Measurements from ENCODE around the gene MAP4K5. TPM values are rescaled to one million over a fixed set of nuclear protein-coding genes. Genes with fewer than 3 reads are reported as not detected.

Gene MAP4K5
- total and polyA plus RNA-seq, 4 donors = 7.7 to 47.1 (median 19.3) TPM

DNA sequence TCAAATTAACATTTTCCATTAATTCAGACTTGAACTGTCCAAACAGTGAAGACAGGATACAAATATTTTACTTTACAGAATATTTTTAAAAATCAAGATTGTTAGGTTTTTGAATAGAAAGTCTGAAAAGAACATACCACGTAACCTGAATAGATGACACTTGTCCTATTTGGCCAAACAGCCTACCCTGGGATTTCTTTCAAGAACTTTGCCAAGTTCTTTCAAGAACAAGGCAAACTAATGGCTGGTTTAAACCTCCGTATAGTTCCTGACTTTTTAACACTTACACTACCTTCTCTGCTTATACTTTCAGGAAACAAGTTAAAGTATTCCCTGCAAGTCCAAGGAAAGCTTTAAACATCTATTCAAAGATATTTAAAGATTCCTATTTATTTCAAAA is 35.0 kb downstream of the MAP4K5 start:
- 80% methylated on average over 2 of the region's 2 CpGs for WGBS

DNA sequence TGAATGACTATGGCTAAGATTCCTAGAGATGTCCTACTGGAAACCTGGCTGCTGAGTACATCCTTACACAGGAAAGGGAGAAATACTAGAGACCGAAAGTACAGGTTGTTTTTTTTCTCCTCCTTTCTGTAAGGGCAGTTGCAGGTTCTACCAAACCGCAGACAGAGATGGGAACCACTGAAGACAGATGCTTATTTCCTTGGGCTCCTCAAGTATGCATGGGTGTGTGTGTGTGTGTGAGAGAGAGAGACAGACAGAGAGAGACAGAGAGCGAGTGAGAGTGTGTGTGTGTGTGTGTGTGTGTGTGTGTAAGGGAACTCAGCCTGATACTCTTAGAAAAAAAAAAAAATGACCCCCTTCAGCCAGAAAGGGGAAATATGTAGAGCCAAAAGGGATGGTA is 42.5 kb downstream of the MAP4K5 start:
- no peak overlapping the region for H3K9ac ChIP-seq (ENCODE audit: low read depth in 1 of 2, low read length in 2 of 2)
- no peaks in the 10 kb centered on the region for H3K36me3 ChIP-seq (ENCODE audit: control insufficient read depth in 4 of 4, insufficient read depth in 3 of 4, low read depth in 1 of 4, low read length in 3 of 4)

More for the DNA sequence above, 35.0 kb downstream of the MAP4K5 start:
- Histone ChIP-seq H3K4me1 (ENCODE audit: control insufficient read depth in 4 of 4, insufficient read depth in 4 of 4, low read length in 3 of 4) (no peaks in the 10 kb centered on the region), H3K4me3 (ENCODE audit: low read depth in 1 of 3, low read length in 3 of 3) (no peak overlapping the region), H3K36me3 (ENCODE audit: control insufficient read depth in 4 of 4, insufficient read depth in 3 of 4, low read depth in 1 of 4, low read length in 3 of 4) (no peaks in the 10 kb centered on the region), H3K27ac (ENCODE audit: low read depth in 1 of 2, low read length in 2 of 2) (no peak overlapping the region), H3K9me3 (ENCODE audit: control insufficient read depth in 4 of 4, low read length in 3 of 4) (no peaks in the 10 kb centered on the region), H3K9ac (ENCODE audit: low read depth in 1 of 2, low read length in 2 of 2) (no peak overlapping the region), H3K27me3 (ENCODE audit: control insufficient read depth in 4 of 4, insufficient read depth in 4 of 4, low read length in 3 of 4) (no peaks in the 10 kb centered on the region)
- TF ChIP-seq JUND (IDR thresholded peaks at IDR 0.05) = no peak
- TF ChIP-seq, protein P1, sequence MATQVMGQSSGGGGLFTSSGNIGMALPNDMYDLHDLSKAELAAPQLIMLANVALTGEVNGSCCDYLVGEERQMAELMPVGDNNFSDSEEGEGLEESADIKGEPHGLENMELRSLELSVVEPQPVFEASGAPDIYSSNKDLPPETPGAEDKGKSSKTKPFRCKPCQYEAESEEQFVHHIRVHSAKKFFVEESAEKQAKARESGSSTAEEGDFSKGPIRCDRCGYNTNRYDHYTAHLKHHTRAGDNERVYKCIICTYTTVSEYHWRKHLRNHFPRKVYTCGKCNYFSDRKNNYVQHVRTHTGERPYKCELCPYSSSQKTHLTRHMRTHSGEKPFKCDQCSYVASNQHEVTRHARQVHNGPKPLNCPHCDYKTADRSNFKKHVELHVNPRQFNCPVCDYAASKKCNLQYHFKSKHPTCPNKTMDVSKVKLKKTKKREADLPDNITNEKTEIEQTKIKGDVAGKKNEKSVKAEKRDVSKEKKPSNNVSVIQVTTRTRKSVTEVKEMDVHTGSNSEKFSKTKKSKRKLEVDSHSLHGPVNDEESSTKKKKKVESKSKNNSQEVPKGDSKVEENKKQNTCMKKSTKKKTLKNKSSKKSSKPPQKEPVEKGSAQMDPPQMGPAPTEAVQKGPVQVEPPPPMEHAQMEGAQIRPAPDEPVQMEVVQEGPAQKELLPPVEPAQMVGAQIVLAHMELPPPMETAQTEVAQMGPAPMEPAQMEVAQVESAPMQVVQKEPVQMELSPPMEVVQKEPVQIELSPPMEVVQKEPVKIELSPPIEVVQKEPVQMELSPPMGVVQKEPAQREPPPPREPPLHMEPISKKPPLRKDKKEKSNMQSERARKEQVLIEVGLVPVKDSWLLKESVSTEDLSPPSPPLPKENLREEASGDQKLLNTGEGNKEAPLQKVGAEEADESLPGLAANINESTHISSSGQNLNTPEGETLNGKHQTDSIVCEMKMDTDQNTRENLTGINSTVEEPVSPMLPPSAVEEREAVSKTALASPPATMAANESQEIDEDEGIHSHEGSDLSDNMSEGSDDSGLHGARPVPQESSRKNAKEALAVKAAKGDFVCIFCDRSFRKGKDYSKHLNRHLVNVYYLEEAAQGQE (IDR thresholded peaks at IDR 0.05) = no peak
- TF ChIP-seq, protein P2, sequence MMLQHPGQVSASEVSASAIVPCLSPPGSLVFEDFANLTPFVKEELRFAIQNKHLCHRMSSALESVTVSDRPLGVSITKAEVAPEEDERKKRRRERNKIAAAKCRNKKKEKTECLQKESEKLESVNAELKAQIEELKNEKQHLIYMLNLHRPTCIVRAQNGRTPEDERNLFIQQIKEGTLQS (IDR thresholded peaks at IDR 0.05) = no peak
- TF ChIP-seq, protein P3, sequence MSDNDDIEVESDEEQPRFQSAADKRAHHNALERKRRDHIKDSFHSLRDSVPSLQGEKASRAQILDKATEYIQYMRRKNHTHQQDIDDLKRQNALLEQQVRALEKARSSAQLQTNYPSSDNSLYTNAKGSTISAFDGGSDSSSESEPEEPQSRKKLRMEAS (IDR thresholded peaks at IDR 0.05) = no peak
- no peak for TF ChIP-seq YY1 (IDR thresholded peaks at IDR 0.05)
- TF ChIP-seq NR2F2 (IDR thresholded peaks at IDR 0.05) = no peak
- no peak for TF ChIP-seq FOXA1 (IDR thresholded peaks at IDR 0.05)
- no peak for TF ChIP-seq TAF1 (conservative IDR thresholded peaks at IDR 0.05)
- no peak for TF ChIP-seq HNF4G (IDR thresholded peaks at IDR 0.05)
- no peak for DNase-seq (ENCODE audit: low spot score)

DNA sequence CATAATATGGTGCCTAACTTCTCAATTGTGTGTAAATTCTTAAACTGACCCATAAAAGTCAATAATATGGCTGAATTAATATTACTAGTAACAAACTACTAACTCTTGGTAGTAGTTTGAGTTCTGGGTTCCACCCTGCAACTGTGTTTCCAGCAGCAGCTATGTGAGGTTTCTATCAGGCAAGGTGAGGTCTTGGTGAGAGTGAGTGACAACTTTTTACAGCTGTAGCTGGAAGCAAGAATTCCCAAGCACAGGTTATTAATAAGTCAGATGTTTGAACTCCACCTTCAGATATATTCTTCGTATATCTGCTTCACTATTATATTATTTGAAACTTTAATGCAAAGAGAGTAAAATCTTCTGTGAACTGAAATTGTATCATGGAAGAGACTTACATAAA is 43.8 kb downstream of the MAP4K5 start:
- Histone ChIP-seq H3K4me1 (ENCODE audit: control insufficient read depth in 4 of 4, insufficient read depth in 4 of 4, low read length in 3 of 4) (no peaks in the 10 kb centered on the region), H3K36me3 (ENCODE audit: control insufficient read depth in 4 of 4, insufficient read depth in 3 of 4, low read depth in 1 of 4, low read length in 3 of 4) (no peaks in the 10 kb centered on the region), H3K4me3 (ENCODE audit: low read depth in 1 of 3, low read length in 3 of 3) (no peak overlapping the region), H3K9me3 (ENCODE audit: control insufficient read depth in 4 of 4, low read length in 3 of 4) (no peaks in the 10 kb centered on the region), H3K27ac (ENCODE audit: low read depth in 1 of 2, low read length in 2 of 2) (no peak overlapping the region), H3K27me3 (ENCODE audit: control insufficient read depth in 4 of 4, insufficient read depth in 4 of 4, low read length in 3 of 4) (no peaks in the 10 kb centered on the region), H3K9ac (ENCODE audit: low read depth in 1 of 2, low read length in 2 of 2) (no peak overlapping the region)
- DNase-seq (ENCODE audit: low spot score) = no peak
- 98% methylated on average over 1 of the region's 1 CpG for WGBS
- TF ChIP-seq FOXA1 (IDR thresholded peaks at IDR 0.05) (no peak), JUND (IDR thresholded peaks at IDR 0.05) (no peak), SP1 (IDR thresholded peaks at IDR 0.05) (no peak), EGR1 (IDR thresholded peaks at IDR 0.05; ENCODE audit: low read depth in 2 of 2) (no peak), YY1 (IDR thresholded peaks at IDR 0.05) (no peak), FOXA2 (IDR thresholded peaks at IDR 0.05) (no peak), NR2F2 (IDR thresholded peaks at IDR 0.05) (no peak), HNF4G (IDR thresholded peaks at IDR 0.05) (no peak), TAF1 (conservative IDR thresholded peaks at IDR 0.05) (no peak), HNF4A (conservative IDR thresholded peaks at IDR 0.05) (no peak), RXRA (IDR thresholded peaks at IDR 0.05) (no peak)
- TF ChIP-seq, protein P4, sequence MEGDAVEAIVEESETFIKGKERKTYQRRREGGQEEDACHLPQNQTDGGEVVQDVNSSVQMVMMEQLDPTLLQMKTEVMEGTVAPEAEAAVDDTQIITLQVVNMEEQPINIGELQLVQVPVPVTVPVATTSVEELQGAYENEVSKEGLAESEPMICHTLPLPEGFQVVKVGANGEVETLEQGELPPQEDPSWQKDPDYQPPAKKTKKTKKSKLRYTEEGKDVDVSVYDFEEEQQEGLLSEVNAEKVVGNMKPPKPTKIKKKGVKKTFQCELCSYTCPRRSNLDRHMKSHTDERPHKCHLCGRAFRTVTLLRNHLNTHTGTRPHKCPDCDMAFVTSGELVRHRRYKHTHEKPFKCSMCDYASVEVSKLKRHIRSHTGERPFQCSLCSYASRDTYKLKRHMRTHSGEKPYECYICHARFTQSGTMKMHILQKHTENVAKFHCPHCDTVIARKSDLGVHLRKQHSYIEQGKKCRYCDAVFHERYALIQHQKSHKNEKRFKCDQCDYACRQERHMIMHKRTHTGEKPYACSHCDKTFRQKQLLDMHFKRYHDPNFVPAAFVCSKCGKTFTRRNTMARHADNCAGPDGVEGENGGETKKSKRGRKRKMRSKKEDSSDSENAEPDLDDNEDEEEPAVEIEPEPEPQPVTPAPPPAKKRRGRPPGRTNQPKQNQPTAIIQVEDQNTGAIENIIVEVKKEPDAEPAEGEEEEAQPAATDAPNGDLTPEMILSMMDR (IDR thresholded peaks at IDR 0.05; ENCODE audit: low read depth, low read length, missing input control) = no peak
- TF ChIP-seq, protein P5, sequence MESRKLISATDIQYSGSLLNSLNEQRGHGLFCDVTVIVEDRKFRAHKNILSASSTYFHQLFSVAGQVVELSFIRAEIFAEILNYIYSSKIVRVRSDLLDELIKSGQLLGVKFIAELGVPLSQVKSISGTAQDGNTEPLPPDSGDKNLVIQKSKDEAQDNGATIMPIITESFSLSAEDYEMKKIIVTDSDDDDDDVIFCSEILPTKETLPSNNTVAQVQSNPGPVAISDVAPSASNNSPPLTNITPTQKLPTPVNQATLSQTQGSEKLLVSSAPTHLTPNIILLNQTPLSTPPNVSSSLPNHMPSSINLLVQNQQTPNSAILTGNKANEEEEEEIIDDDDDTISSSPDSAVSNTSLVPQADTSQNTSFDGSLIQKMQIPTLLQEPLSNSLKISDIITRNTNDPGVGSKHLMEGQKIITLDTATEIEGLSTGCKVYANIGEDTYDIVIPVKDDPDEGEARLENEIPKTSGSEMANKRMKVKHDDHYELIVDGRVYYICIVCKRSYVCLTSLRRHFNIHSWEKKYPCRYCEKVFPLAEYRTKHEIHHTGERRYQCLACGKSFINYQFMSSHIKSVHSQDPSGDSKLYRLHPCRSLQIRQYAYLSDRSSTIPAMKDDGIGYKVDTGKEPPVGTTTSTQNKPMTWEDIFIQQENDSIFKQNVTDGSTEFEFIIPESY (IDR thresholded peaks at IDR 0.05) = no peak
- TF ChIP-seq, protein P1 (IDR thresholded peaks at IDR 0.05) = no peak

More for the DNA sequence above, 42.5 kb downstream of the MAP4K5 start:
- Histone ChIP-seq H3K4me1 (ENCODE audit: control insufficient read depth in 4 of 4, insufficient read depth in 4 of 4, low read length in 3 of 4) (no peaks in the 10 kb centered on the region), H3K27me3 (ENCODE audit: control insufficient read depth in 4 of 4, insufficient read depth in 4 of 4, low read length in 3 of 4) (no peaks in the 10 kb centered on the region), H3K4me3 (ENCODE audit: low read depth in 1 of 3, low read length in 3 of 3) (no peak overlapping the region), H3K9me3 (ENCODE audit: control insufficient read depth in 4 of 4, low read length in 3 of 4) (no peaks in the 10 kb centered on the region), H3K27ac (ENCODE audit: low read depth in 1 of 2, low read length in 2 of 2) (no peak overlapping the region)
- WGBS = 92% methylated on average over 3 of the region's 3 CpGs
- DNase-seq (ENCODE audit: low spot score) = no peak
- TF ChIP-seq NR2F2 (IDR thresholded peaks at IDR 0.05) = no peak
- TF ChIP-seq TAF1 (conservative IDR thresholded peaks at IDR 0.05) = no peak
- TF ChIP-seq FOXA2 (IDR thresholded peaks at IDR 0.05) = no peak
- TF ChIP-seq GABPA (IDR thresholded peaks at IDR 0.05 in 1 of 2, conservative IDR thresholded peaks at IDR 0.05 in 1 of 2) = no peak

All from liver (tissue), 9 donors.